HG02571 (cell line): Measurements from ENCODE around the gene OPCML.

Experiments used
- ATAC-seq: cut with Tn5 transposase; IDR thresholded peaks from one replicate; pipeline ENCODE4 v1.9.1; 2021; ENCODE audit warnings: mild to moderate bottlenecking, moderate library complexity; ENCODE audit not compliant: unreplicated experiment

OPCML gene

DNA sequence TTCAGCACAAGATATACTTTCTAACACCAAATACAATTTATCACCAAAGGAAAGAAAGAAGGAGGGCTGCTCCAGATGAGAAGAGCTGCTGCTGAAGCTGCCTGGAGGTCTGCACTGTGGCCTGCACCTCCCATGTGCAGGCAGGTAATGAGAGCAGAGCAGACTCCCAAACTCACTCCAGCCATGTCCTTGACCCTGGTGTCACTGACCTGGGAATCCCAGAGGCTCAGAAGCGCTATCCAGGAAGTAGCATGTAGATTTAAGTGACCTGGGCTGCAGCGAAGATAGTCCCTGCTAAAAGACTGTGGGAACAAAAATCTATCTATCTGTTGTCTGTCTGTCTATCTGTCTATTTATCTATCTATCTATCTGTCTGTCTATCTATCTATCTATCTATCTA is 816.3 kb downstream of the OPCML start:
- ATAC-seq: no peak

DNA sequence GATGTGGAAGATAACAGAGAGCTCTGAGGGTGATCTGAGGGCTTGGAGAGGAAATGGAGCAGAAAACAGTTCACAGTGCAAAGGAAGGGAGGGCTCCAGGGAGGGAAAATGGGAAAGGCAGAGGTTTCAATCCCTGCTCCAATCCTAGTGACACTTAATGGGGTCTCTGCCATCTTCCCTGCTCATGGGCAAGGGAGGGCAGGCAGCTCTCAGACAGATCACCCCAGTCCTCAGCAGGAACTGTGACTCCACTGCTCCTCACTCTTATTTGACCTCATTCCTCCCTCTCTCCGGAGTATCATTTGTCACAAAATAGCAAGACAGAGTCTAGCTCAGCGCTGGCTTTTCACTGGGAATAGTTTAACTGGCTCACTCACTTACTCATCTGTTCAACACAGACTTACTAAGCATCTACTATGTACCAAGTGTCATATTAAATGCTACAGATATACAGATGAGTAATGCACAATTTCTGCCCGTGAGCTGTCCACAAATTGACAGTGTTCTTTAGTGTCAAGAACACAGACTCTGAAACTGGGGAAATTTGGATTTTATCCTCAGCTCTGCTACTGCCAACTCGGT is 817.4 kb downstream of the OPCML start:
- no peak for ATAC-seq

DNA sequence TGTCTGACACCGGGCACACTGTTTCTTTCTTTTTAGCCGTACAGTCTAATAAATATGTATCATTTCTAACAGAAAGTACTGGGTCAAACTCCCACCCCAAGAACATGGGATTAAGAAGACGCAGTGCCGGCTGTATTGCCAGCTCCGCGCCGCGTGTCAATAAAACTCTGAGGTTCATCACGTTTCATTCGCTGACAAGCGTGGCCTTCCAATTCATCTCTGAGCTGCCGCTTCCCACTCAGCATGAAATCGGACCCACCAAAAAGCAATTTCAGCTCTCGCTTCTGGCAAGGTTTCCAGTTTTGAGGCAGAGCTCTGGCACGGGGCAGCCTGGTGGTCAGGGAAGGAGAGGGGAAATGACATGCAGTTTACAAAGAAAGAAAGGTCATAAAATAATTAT is 819.8 kb downstream of the OPCML start:
- no peak for ATAC-seq

- ATAC-seq: no peak
Observed at GRCh38 chr11:132704781-132705375, 827.4 kb downstream of the OPCML start.

DNA sequence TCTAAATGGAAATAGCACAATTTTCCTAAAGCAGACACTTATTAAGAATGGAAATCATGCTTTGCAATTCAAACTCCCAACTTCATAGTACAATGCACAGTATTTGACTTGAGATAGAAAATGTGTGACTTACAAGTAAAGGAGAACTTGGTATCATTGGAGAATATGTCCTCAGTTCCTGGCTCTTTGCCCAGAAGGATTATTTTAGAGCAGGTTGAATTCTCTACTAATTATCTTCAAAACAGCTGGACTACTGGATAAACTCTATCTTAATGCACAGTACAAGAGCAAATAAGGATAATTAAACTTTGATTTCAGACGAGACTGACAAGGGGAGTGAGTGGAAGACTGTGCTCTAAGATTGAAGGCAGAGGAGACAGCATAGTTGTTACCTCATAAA is 839.4 kb downstream of the OPCML start:
- ATAC-seq: no peak

GRCh38 chr11:132691848-132692550 is 840.3 kb downstream of the OPCML start:
- ATAC-seq: no peak

- ATAC-seq: no peak
Observed at GRCh38 chr11:132686886-132687285, 845.4 kb downstream of the OPCML start.

- no peak for ATAC-seq
Observed at GRCh38 chr11:132685174-132685611, 847.1 kb downstream of the OPCML start.

GRCh38 chr11:132683602-132684001 is 848.7 kb downstream of the OPCML start:
- no peak for ATAC-seq

DNA sequence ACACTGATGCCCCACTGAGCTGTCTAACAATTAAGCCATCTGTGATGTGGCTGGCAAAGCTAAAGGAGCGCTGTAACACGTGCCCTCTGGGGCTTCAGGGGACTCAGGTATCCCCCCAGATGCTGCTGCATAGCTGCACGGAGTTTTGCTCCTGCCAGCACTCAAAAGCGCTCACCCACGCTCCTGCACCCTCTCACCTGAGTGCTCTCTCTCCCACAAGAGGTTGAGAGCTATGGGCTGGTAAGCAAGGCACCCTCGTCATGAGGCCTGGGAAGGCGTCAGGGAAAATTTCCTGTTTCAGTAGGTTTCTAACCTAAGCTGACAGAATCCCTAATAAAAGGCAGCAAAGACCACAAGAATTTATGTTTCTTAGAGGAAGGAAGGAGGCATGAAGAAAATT is 850.3 kb downstream of the OPCML start:
- no peak for ATAC-seq

GRCh38 chr11:132680584-132680983 is 851.7 kb downstream of the OPCML start:
- no peak for ATAC-seq

DNA sequence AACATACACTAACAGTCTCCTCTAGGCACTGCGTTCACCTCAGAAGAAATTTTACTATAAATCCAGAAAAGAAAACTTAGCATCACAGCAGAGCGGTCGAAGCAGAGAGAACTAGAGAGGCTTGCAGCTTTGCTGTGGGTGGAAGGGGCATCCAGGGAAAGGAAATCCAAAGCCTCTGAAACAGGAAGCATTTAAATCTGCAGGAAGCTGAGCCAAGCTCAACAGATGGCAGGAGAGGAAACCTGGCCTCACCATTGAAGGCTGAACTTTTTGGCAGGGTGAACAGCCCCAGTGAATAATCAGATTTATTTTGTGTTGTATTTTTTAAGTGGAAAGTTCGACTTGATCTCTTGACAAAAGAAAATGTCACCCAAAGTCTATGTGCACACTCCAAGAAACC is 858.1 kb downstream of the OPCML start:
- ATAC-seq: no peak

- ATAC-seq: no peak
Observed at GRCh38 chr11:132671851-132672370, 860.4 kb downstream of the OPCML start.

DNA sequence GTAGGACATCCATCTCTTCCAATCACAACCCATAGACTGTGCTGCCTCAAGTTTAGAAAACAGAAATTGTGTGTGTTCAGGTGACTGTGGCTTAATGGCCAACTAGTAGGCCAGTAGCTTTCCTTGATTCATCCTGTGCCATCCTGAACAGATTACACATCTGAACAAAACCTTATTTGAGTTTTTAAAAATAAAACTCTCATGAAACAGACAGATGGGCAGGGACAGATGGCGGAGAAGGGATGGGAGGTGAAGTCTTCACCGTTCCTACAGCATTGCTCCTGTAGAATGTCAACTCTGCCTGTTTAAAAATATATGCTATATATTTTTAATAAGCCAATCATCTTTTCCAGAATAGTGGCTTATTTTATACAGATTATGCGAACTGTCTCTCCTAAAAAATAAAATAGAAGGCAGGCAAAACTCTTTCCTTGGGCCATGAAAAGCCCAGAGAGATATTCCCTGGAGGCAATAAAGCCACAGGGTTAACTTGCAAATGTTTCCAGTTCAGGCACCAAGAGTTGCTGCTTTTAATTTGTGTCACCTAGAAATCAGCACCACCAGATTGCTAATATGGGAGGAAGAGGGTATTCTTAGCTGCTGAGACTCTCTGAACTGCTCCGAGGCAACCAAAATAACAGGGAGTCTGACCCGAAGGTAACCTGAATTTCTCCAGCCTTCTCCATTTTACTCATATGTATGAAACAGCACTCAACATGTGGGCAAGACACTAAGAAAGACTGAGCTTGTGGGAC is 861.2 kb downstream of the OPCML start:
- no peak for ATAC-seq

DNA sequence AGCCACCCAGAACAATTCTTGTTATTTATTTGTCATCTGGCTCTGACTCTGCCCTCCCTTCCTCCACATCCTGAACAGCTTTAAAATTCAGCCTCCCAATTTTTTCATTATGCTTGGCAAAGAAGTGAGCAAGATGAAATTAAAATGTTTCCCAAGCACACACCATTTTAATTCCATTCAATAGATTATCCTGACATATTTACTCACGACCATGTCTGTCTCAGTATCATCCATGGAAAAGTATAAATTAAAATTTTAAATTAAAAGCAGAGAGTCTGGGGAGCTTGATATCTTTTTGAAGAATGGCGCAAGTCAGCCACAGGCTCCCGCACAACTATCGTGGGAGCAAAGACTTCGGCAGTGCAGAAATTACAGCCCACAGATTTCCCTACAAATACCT is 862.4 kb downstream of the OPCML start:
- ATAC-seq: no peak

- ATAC-seq: no peak
Observed at GRCh38 chr11:132665205-132665604, 867.1 kb downstream of the OPCML start.

- ATAC-seq: no peak
Observed at GRCh38 chr11:132658696-132659095, 873.6 kb downstream of the OPCML start.

GRCh38 chr11:132658004-132658403 is 874.3 kb downstream of the OPCML start:
- no peak for ATAC-seq

DNA sequence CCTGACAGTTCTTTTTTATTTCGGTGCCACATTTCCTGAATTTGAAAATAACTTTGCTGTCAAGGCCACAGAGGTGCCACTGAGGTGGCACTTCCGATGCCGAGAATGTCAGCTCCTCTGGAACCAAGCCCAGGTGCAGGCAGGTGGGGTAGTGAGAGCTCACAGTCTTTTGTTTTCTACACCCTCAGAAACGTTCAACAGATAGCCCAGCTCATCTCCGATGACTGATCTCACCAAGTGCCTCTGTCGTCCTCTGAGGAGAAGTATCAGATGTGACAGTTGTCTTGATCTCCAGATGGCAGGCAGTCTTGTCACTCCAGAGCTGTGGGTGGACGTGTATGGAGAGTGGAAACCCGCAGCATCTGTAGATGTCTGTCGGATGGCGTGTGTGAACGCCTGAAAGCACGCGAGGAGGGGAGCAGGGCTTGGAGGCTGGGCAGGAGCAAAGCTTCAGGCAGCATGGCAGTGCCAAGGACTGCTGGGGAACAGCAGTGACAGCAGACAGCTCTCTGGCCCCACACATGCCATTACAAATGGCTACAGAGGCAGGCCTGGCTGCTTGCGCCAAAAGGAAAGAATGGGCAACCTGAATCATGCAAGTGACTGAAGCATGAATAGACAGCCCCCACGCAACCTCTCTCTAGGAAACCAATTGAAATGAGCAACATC is 877.0 kb downstream of the OPCML start:
- no peak for ATAC-seq

DNA sequence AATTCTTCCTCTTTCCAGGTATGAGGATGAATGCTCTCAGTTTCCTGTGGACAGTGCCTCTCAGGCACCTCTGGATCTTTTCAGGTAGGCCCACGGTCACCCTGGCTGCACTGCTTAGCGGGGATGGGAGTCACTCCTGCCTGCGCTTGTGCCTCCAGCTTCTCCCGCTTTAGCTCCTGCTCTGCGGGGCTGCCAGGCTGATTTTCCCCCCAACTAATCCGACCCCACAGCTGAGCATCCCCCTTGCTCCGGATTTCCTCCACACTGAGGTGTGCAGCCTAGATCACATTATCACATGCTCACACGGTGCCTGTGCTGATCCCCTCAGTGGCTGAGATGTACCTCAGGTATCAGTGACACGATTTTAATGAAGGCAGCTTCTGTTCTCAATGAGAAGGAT is 879.1 kb downstream of the OPCML start:
- no peak for ATAC-seq
